Endothelial cell (in vitro differentiated cells): ENCODE measurements around the gene ANKS3. TPM values are rescaled to one million over a fixed set of nuclear protein-coding genes. Genes with fewer than 3 reads are reported as not detected.

Experiments
- DNase-seq: peaks from one replicate; pipeline ENCODE4 v3.0.0; 2021; ENCODE audit warnings: low spot score
- H3K27ac Mint-ChIP-seq: one replicate; pipeline ENCODE4 v1.8.0; 2021; ENCODE audit warnings: mixed read lengths, inconsistent platforms; ENCODE audit not compliant: unreplicated experiment
- H3K27me3 Mint-ChIP-seq: one replicate; pipeline ENCODE4 v1.8.0; 2021; ENCODE audit warnings: mild to moderate bottlenecking, moderate library complexity, mixed read lengths, inconsistent platforms; ENCODE audit not compliant: unreplicated experiment
- H3K36me3 Mint-ChIP-seq: one replicate; pipeline ENCODE4 v1.8.0; 2021; ENCODE audit warnings: mild to moderate bottlenecking, low read depth, mixed read lengths, inconsistent platforms; ENCODE audit not compliant: unreplicated experiment
- H3K4me1 Mint-ChIP-seq: one replicate; pipeline ENCODE4 v1.8.0; 2021; ENCODE audit warnings: mild to moderate bottlenecking, mixed read lengths, inconsistent platforms; ENCODE audit not compliant: unreplicated experiment
- H3K4me3 Mint-ChIP-seq: one replicate; pipeline ENCODE4 v1.8.0; 2021; ENCODE audit warnings: mild to moderate bottlenecking, mixed read lengths, inconsistent platforms; ENCODE audit not compliant: unreplicated experiment
- H3K9me3 Mint-ChIP-seq: one replicate; pipeline ENCODE4 v1.8.0; 2021; ENCODE audit warnings: mixed read lengths, inconsistent platforms; ENCODE audit not compliant: unreplicated experiment
- CTCF ChIP-seq: fragments of 200-600 bp; sonication (generic); IDR thresholded peaks from one replicate; pipeline ENCODE4 v1.5.0; 2021; ENCODE audit warnings: antibody characterized with exemption; ENCODE audit not compliant: unreplicated experiment
- total RNA-seq: library from RNA; stranded (reverse); fragmentation: NEBNext Ultra II Directional; extraction: Animal tissue kit (Norgen Biotek cat#: 25700); gene quantifications from one replicate; pipeline ENCODE4 v1.2.1, GENCODE V29; 2021; ENCODE audit not compliant: unreplicated experiment

Gene ANKS3
- total RNA-seq, 1 donor from 2014 or later = 15.6 TPM

GRCh38 chr16:4703906-4704305 lies 30.2 kb downstream of the ANKS3 start:
- H3K36me3 Mint-ChIP-seq = peaks cover 27% of the 10 kb centered on the region
- no peak for TF ChIP-seq CTCF

GRCh38 chr16:4702466-4702808 lies 31.6 kb downstream of the ANKS3 start:
- no peak for TF ChIP-seq CTCF
- no peak overlapping the region for H3K27ac Mint-ChIP-seq
- H3K4me3 Mint-ChIP-seq = no peak overlapping the region
- no peaks in the 10 kb centered on the region for H3K9me3 Mint-ChIP-seq
- H3K36me3 Mint-ChIP-seq = peaks cover 27% of the 10 kb centered on the region
- H3K4me1 Mint-ChIP-seq = no peaks in the 10 kb centered on the region
- no peak for DNase-seq
- H3K27me3 Mint-ChIP-seq = peaks cover 5% of the 10 kb centered on the region

More at GRCh38 chr16:4703906-4704305, 30.2 kb downstream of the ANKS3 start:
- no peak for DNase-seq
- H3K4me3 Mint-ChIP-seq = no peak overlapping the region
- peaks cover 5% of the 10 kb centered on the region for H3K27me3 Mint-ChIP-seq
- H3K4me1 Mint-ChIP-seq = no peaks in the 10 kb centered on the region
- H3K9me3 Mint-ChIP-seq = no peaks in the 10 kb centered on the region
- H3K27ac Mint-ChIP-seq = no peak overlapping the region

- no peak for TF ChIP-seq CTCF
- H3K36me3 Mint-ChIP-seq = peaks cover 26% of the 10 kb centered on the region
- no peak for DNase-seq
- H3K27ac Mint-ChIP-seq = no peak overlapping the region
- no peaks in the 10 kb centered on the region for H3K4me1 Mint-ChIP-seq
- no peaks in the 10 kb centered on the region for H3K9me3 Mint-ChIP-seq
- H3K27me3 Mint-ChIP-seq = peaks cover 5% of the 10 kb centered on the region
- H3K4me3 Mint-ChIP-seq = no peak overlapping the region
These were observed 32.1 kb downstream of the ANKS3 start for GRCh38 chr16:4701791-4702465.

- Mint-ChIP-seq H3K27ac (no peak overlapping the region), H3K36me3 (peaks cover 20% of the 10 kb centered on the region), H3K4me3 (no peak overlapping the region), H3K9me3 (no peaks in the 10 kb centered on the region), H3K27me3 (peaks cover 5% of the 10 kb centered on the region), H3K4me1 (no peaks in the 10 kb centered on the region)
- TF ChIP-seq CTCF = no peak
- no peak for DNase-seq
These were observed 32.9 kb downstream of the ANKS3 start for GRCh38 chr16:4700997-4701743.

- Mint-ChIP-seq H3K4me1 (no peaks in the 10 kb centered on the region), H3K4me3 (no peak overlapping the region), H3K36me3 (peaks cover 20% of the 10 kb centered on the region), H3K27ac (no peak overlapping the region), H3K27me3 (peaks cover 5% of the 10 kb centered on the region), H3K9me3 (no peaks in the 10 kb centered on the region)
- no peak for DNase-seq
- TF ChIP-seq CTCF = no peak
These were observed 33.6 kb downstream of the ANKS3 start for GRCh38 chr16:4700380-4700996.
